Activated effector memory CD4-positive, alpha-beta T cell treated with Interleukin-2 at 50 U/mL for 16 hours (primary cell): ENCODE measurements around the gene LRRC8B.
"Not testable (repeated sequence)": the region's sequence is repeated elsewhere in the genome, so short reads cannot be mapped to it uniquely, and the experiment has no call there.

Experiments
- DNase-seq: peaks from one replicate; pipeline ENCODE4 v3.0.0-alpha.2; 2020

The LRRC8B gene

DNA sequence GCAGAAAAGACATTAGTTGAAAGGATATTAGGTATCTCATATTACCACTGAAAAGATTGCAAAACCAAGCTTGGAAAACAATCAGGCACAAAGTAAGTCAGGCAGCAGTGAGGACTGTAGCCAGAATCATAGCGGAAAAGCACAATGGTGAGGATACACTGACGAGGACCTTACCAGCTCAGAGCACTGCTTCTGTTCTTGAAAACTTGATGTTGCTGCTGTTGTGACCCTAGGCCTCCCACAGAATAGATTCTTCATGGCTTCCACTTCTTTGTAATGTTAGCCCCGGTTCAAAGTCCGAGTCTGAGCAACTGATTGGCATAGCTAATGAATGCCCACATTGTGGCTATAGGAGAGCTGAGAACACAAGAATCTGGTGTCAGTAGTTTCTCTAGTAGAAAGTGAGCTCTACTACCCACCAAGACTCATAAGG lies 63.1 kb downstream of the LRRC8B start:
- DNase-seq: no peak

DNA sequence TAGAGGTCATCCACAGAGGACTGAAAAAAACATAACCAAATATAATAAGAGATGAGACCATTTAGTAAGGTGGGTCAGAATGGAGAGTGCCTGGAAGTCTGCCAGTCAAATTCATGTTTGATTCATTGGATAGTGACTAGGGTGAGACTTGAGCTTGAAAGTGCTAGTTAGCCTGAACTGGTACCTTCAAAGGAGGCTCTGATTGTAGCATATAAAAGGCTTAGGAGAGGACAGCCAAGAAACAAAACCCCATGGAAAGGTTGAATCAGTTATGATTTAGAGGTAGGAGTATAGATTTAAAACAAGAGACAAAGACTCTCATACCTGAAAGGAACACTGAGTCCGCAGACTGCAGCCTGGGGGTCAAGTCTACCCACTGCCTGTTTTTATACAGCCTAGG lies 63.9 kb downstream of the LRRC8B start:
- no peak for DNase-seq

DNA sequence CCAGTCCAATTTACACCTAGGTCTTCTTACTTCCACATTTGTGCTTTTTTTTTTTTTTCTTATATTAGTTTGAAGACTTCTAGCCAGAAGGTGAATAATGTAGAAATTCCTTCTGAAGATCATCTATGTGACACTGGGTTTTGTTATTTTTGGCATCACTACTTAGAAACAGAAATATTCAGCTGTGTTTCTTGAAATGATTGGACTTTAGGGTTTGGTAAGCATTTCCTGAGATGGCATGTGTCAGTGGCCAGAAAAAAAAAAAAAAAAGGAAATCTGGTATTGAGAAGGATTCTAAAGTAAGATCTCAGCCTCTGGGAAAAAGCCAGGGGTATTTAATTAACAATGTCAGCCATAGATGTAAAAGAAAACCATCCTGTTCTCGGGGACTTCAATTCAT lies 64.9 kb downstream of the LRRC8B start:
- DNase-seq: no peak

DNA sequence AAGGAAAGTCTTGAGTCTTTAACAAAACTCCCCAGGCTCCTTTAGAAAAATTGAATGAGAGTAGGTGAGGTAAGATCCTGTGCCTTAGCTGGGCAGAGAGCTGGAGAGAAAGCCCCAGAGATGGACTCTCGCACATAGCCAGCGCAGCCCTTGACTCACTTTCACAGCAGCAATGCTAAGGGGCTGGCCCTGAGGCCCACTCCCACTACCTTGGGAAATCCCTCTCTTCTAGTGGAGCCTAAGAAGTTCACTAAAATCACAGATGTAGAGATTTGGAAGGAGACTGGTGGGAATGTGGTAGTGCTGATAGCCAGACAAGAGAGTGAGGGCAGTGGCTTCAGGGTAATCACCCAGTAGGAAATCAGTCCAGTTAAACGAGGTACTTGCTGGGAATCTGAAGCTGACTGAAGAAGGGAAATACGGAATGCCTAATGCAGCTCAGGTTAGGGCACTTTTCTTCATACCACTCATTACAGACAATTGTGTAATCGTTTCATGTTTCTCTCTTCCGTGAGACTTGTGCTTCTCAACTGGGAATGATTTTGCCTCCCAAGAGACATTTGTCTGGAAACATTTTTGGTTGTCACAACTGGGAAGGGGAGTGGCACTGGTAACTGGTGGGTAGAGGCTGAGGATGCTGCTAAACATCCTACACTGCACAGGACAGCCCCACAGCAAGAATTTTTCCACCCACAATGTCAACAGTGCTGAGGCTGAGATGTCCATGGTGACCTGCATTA lies 65.9 kb downstream of the LRRC8B start:
- no peak for DNase-seq

DNA sequence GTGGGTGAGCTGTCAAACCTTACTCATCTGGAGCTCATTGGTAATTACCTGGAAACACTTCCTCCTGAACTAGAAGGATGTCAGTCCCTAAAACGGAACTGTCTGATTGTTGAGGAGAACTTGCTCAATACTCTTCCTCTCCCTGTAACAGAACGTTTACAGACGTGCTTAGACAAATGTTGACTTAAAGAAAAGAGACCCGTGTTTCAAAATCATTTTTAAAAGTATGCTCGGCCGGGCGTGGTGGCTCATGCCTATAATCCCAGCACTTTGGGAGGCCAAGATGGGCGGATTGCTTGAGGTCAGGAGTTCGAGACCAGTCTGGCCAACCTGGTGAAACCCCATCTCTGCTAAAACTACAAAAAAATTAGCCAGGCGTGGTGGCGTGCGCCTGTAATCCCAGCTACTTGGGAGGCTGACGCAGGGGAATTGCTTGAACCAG lies 68.3 kb downstream of the LRRC8B start:
- DNase-seq: not testable (repeated sequence)

DNA sequence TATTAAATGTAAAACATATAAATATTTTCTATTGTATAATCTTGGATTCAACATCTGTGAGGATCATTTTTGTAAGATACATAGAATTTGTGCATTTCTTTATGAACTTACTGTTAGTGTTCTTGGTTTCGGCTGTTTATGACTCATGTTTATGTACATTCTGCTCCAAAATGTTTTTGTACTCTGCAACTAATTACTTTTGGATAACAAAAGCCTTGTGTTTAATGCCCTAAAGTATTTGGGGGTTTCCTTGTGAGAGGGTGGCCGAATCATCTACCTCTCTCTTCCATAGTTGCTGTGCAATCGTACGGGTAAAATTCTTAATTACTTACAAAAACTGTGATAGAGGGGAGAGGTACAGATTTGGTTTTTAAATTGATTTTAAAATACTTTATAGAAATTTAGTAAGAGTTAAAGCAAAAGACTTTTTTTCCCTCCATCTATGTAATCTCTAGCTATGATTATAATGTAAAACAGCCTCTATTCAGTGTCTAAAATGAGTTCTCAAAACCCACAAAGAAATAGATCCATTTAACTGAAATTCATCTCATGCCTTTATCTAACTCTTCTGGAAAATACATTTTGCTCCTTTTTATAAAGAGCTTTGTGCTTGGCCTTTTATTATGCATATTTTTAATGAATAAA lies 69.6 kb downstream of the LRRC8B start:
- DNase-seq: no peak

DNA sequence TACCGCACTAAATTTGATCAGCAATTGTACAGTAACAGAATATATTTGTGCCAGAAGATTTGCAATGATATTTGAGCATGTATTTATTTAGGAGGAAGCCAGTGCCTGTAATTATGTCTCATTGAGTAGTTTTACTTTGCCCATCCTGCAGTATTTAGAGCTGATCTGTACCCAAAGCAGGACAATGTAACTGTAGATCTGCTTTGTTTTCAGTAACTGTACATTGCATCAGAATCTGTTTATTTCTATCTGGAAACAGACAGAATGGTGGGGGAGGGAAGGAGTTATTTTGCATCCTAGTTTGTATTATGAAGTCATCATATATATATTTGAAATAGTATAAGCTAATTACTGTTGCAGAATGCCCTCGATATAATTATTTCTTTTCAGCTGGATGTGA lies 72.1 kb downstream of the LRRC8B start:
- no peak for DNase-seq

DNA sequence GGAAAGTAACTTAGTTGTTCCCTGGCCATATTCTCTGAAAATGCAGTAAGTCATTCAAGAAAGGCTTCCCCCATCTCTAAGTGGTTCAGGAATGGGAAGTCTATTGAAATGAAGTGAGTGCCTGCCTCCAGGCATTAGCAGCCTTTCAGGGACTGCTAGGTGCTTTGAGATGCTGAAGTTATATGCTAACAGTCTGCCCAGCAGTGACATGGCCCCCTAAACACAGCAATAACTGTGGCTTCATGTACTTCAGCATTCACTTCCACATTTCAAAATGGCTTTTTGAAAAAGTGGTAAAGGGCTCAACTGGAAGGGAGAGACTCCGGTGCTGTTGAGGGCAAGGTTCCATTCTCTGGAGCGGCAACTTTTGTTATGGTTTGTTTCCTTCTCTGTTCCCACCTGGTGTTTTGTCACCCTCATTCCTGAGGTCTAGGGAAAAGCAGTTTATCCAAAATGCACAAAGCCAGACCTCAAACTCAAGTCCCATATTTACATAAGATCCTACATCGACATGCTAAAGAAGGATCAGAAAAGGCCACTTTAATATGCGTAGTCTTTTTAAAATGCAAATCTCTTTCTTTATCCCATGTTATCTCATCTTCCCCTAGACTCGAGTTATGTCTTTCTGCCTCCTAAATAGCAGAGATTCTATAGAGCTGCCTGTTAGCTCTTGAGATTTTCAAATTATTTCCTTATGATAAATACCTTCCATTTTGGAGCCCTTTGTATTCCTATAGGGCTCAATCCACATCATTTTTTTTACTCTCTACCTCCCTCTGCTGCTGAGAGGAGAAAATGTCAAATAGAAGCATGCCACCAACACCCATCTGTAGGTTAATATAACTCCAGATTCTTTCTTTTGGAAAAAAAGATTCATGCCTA lies 74.1 kb downstream of the LRRC8B start:
- no peak for DNase-seq

DNA sequence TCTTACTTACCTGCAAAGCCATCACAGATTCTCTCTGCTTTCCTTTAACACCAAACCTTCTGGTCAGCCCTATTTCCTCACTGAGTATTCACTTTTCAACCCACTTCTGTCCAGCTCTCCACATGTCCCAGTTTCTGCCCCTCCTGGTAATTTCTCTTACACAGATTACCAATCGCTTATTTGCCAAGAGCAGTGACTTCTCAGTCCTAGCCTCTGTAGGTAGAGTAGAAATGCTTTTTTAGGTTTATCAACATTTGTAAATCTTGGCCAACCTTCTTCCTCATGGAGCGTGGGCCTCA lies 74.7 kb downstream of the LRRC8B start:
- no peak for DNase-seq

DNA sequence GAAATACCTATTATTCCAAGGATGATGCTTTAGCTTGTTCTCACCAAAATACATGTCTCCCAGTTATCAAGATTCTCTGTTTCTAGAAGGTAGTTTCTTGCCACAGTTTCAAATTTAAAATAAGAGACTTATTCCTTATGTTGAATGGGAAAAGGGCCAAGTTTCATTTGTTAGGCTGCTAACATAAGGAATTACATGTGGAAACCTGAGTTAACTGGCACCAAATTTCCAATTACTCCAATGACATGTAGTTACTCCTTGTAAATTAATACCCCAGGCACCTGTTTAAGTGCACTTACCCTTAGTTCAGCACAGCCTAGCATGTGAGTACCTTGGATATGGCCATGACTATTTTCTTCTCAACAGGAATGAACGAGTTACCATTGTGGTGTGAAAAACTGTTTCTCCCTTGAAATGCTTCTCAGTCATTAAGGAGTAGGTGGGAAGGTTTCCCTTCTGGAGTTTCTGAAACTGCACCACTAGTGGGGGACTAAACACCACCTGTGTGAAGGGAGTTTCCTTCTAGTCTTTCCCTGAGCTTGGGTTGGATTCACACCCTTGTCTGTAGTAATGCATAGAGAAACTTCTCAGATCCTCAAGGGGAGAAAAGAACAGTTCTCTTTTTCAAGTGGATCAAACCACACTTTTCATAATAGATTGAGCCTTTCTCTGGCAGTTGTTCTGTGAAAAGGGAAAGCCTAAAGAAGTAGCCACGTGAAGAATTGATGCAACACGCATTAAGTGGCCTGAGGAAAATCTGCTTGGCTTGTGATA lies 76.0 kb downstream of the LRRC8B start:
- no peak for DNase-seq

DNA sequence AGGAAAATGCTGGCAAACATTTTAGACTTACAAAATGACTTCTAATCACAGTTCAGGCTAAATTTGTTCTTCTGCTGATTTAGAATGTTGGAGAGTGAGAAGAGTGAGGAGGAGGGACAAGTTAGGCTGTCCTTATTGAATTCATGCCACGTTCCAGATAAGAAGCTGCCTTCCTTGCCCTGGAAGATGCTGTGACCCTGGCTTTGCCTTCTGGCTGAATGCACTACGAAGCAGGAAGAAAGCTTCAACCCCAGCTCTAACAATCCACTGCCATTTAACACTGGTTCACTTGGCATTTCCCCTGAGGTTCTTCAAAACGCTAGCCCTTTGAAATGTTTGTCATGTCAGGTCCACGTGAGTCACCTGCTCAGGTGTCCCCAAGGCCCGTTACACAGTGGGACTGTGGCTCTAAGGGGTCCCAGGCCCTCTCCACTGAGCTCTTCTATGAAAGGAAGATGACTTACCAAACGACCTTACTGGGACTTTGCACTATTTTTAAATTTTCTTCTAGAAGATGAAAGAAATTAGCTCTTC lies 78.3 kb downstream of the LRRC8B start:
- no peak for DNase-seq

DNA sequence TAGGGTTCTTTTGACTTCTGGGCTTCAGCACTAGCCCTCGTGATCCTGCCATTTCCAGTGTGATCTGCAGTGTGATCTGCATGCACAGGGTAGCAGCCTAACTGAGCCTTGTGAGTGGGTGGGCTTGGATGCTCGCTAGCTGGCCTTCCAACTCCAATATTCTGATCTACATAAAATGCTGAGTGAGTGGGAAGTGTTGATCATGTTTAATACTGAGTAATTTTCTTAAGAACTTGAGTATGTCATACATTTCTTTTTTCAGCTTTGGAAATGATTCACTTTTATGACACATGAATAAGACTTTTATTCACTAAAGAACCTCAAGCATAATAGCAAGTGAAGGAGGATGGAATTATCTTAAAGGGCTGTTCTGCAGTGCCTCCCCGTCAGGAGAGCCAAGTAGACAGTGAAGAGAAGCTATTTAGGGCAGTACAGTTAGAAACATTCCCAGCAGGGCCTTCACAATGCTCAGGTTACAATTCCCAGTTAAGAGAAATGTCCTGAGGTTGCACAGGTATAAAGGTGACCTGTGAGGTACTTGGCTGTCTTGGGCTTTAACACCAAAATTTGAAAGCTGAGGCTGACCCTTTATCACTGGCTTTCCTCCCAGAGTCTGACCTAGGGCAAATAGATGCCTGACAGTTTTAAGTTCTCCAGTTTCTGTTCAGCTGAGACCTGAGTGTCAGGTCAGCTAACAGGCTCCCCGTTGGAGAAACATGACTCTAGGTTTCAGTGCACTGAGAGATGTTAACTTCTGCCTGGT lies 79.2 kb downstream of the LRRC8B start:
- no peak for DNase-seq

DNA sequence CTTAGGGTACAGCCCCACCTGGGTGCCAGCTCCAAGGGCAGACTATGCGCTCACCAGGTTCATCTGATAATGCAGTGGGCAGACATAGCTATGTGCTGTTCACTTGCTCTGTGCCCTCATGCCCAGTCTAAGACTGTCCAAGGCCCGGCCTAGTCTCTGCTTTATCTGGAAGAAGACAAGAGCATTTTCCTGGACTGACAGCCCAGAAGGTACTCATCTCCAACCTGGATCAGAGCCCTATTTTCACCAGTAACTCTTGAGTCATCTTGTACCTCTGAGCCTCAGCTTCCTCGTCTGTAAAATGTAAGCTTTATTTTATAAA lies 79.7 kb downstream of the LRRC8B start:
- no peak for DNase-seq

DNA sequence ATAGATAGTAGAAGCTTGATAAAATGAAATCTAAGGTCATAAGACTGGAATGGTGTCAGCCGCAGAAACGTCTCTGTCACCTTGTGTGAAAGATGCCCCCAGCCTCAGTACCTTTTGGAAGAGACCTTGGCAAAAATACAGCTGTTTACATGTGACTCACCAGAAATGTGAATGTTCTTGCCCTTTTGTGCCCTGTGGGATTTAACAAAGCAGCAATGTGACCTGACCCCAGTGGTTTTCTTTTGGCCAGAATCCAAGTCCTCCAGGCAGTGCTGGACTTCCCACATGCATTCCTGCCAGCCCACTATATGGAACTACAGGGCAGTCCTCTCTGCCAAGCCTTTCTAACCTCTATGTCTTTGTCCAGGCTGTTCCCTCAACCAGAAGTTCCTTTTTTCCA lies 81.1 kb downstream of the LRRC8B start:
- no peak for DNase-seq

DNA sequence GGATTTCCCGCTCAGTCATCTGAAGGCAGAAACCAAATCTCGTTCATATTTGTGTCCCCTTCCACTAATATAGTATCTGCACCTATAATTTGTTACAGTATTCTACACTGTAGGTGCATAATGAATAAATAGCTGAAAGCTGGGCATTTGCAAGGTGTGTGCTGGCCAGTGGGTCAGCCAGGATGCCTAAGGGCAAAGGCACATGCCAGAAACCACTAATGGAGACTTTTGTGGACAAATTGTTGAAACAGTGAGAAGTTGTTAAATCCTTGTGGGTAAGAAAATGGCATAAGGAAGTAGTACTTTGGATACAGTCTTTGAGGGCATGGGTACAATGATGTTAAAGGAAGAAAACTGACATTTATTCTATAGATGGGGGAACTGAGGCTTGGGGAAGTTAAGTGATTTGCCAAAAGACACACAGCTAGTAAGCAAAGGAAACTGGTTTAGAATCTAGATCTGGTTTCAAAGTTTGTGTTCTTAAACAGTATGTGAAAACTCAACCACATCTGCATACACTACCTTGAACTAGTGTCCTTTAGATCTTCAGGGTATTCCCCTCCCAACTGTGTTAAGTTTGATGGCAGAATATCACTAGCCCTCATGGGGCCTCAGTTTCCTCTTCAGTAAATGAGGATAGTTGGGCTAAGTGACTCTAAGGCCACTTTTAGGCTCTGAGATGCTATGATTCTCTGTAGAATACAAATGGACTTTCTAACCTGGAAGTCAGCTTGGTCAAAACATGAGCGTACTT lies 81.8 kb downstream of the LRRC8B start:
- DNase-seq: no peak

DNA sequence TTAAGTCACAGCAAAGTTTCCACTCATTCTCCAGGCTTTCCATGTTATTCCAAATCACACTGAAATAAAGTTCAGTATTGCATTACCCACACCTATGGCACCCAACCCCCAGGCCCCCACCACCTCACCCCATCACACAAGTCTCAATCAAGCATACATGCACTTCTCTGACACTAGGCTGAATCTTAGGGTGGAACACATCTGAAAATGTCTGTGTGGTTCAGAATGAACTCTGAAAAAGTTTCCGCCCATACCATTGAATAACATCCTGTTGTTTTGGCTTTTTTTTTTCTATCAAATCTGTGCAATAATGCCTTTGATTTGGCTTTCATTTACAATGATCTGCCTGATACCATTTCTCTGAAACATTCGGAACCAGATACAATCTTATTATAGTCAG lies 82.5 kb downstream of the LRRC8B start:
- DNase-seq: peak; percentile 45

DNA sequence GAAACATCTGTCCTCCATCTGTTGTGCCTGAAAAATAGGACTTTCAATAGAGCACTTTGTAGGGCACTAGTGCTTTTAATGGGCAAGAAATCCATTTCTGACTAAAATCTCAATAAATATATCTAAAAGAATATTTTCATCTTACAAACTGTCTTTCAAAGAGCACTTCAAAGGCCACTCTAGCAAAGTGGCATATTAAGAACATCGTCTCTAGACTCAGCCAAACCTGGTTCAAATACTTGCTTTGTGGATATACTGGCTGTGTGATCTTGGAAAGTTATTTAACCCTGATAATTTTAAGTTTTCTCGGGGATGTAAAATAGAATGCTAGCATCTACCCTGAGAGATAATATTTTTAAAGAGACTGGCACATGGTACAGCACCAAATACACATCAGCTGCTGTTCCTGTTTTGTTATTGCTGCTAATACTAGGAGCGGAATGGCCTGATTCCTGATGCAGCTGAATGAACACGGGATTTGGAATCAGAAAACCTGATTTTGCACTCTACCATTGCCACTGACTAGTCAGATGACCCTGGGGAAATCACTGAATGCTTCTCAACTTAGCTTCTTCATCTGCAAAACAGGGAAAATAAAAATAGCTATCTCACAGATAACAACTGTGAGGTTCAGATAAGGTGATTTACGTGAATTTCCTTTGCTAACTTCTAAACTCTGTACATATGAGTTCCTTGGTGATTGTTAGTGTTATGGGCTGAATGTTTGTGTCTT lies 83.1 kb downstream of the LRRC8B start:
- DNase-seq: no peak

DNA sequence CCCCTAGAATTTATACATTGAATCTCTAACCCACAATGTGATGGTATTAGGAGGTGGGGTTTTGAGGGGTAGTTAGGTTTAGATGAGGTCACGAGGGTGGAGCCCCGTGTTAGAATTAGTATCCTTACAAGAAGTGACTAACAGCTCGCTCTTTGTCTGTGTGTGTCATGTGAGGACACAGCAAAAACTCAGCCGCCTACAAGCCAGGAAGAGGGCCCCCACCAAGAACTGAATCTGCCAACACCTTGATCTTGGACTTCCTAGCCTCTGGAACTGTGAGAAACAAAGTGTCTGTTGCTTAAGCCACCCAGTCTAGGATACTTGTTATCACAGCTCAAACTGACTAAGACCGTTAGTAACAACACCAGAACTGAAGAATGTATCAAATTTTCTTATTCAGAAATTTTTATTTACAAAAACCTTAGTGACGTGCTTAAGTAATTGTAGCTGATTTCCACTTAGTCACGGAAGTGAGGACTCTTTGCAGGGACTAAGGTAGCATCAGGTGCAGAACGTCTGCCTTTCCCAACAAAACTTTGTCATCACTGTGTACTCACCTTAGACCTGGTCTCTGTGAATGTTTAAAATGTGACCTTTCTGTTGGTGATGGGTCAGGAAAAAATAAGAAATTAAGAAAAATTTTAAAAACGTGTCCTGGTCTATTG lies 83.8 kb downstream of the LRRC8B start:
- DNase-seq: peak; percentile 62

DNA sequence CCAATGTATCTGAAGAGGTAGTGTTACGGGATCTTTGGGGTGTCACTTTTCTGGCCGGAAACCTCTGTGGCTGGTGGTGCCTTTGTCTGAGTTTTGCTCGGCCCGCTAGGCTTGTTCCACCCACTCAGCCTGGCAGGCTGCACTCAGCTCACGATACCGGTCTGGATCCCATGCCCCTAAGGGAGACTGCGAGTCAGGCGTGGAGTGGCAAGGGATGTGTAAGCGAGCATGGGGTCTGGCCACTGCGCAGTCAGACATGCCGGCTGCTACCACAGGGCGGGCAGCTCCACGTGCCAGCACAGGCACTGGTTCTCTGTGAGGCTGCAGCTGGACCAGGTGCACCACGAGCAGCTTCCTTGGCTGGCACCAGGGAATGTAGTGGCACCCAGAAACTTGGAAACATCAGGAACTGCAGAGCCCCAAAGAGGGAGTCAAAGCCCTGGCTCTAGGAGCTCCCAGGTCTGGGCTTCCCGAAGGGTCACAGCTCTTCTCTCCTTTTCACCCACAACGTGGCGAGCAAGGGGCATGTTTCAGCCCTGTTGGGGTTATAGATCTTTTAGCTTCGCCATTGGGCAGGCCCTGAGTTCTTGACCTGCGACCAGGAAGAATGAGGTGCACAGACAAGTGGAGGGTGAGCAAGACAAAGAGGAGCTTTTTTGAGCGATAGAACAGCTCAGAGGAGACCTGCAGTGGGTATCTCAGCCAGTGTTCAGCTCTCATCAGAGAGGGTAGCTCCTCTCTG lies 84.5 kb downstream of the LRRC8B start:
- DNase-seq: peak; percentile 67
